Bronchial epithelial cell (primary cell): Measurements from ENCODE around the gene R3HDM1. TPM values are rescaled to one million over a fixed set of nuclear protein-coding genes. Genes with fewer than 3 reads are reported as not detected.

Source experiments
- DNase-seq: peaks from one replicate; pipeline ENCODE4 v3.0.0-alpha.2; 2010; ENCODE audit warnings: low read depth
- FAIRE-seq: peaks from 2 replicates; lab custom pipeline; 2011; peaks lifted over from hg19 to GRCh38; lab: Jason Lieb, UNC
- H3K27me3 ChIP-seq: 2 replicates; pipeline ENCODE4 v1.5.1; 2011; ENCODE audit warnings: low read length; ENCODE audit not compliant: control insufficient read depth, insufficient read depth
- H3K36me3 ChIP-seq: 2 replicates; pipeline ENCODE4 v1.5.1; 2011; ENCODE audit warnings: low read length; ENCODE audit not compliant: control insufficient read depth, insufficient read depth
- H3K4me3 ChIP-seq: 2 replicates; pipeline ENCODE4 v1.5.1; 2011; ENCODE audit warnings: mild to moderate bottlenecking, low read depth, low read length, control low read depth
- total RNA-seq: library from RNA; depleted of rRNA; stranded (reverse); fragments of >200 nt; gene quantifications from 2 replicates; pipeline ENCODE4 v1.2.1, GENCODE V29; 2014
- TF ChIP-seq, protein P1 (sequence below): IDR thresholded peaks from 2 replicates; pipeline ENCODE4 v1.5.1; 2011; ENCODE audit warnings: mild to moderate bottlenecking, moderate library complexity, low read length, control low read depth, inconsistent platforms; ENCODE audit not compliant: insufficient read depth, severe bottlenecking

R3HDM1 gene
- total RNA-seq, 1 donor from 2014 or later = 3.7 TPM

DNA sequence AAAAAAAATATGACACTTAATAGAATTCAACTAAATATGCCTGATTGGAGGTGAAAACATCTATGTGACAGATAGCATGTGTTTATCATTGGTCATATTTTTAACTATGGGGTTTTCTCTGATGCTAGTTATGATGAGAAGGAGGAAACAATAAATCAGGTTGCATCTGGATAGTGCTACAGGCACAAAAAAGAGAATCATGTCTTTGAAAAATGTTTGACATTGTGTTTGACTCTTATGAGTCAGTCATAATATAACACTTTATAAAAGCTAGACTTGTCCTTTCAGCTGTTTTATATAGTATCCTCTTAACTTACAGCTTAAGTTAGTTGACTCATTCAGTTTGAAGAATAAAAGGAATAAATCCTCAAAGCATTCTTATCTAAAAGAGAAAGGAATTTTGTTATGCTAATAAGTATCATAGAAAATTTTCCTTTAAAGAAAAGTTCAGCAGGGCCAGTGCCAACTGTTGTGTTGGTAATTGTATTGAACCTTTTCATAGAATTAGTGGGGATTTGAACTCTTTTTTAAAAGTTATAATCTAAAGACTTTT is 131.9 kb downstream of the R3HDM1 start:
- H3K4me3 ChIP-seq = no peak overlapping the region
- H3K36me3 ChIP-seq = no peaks in the 10 kb centered on the region
- H3K27me3 ChIP-seq = no peaks in the 10 kb centered on the region
- FAIRE-seq = no peak
- no peak for DNase-seq
- TF ChIP-seq, protein P1, sequence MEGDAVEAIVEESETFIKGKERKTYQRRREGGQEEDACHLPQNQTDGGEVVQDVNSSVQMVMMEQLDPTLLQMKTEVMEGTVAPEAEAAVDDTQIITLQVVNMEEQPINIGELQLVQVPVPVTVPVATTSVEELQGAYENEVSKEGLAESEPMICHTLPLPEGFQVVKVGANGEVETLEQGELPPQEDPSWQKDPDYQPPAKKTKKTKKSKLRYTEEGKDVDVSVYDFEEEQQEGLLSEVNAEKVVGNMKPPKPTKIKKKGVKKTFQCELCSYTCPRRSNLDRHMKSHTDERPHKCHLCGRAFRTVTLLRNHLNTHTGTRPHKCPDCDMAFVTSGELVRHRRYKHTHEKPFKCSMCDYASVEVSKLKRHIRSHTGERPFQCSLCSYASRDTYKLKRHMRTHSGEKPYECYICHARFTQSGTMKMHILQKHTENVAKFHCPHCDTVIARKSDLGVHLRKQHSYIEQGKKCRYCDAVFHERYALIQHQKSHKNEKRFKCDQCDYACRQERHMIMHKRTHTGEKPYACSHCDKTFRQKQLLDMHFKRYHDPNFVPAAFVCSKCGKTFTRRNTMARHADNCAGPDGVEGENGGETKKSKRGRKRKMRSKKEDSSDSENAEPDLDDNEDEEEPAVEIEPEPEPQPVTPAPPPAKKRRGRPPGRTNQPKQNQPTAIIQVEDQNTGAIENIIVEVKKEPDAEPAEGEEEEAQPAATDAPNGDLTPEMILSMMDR = no peak

GRCh38 chr2:135664623-135665068 is 133.4 kb downstream of the R3HDM1 start:
- TF ChIP-seq, protein P1 = no peak
- Histone ChIP-seq H3K36me3 (no peaks in the 10 kb centered on the region), H3K4me3 (no peak overlapping the region), H3K27me3 (no peaks in the 10 kb centered on the region)
- FAIRE-seq (no peak), DNase-seq (peak; percentile 10)

DNA sequence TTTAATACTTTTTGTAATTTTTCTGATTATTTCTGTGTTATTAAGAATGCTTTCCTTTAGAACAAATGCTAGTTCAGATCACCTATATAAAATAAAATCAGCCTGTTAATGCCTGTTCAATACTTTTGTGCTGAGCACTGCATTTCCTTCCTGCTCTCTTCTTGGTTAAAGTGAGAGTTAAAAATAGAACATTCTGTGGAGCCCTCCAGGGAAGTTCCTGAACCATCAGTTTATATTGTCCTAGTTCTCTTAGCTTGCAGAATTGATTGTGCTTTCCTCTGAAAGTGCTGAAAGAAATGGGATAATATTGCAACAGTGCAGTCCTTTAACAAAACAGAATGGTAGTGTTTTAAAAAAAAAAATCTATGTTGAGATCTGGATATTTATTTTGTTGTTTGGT is 135.8 kb downstream of the R3HDM1 start:
- no peaks in the 10 kb centered on the region for H3K36me3 ChIP-seq
- H3K27me3 ChIP-seq = no peaks in the 10 kb centered on the region
- TF ChIP-seq, protein P1 = no peak
- H3K4me3 ChIP-seq = no peak overlapping the region
- DNase-seq = no peak
- FAIRE-seq = no peak

- TF ChIP-seq, protein P1 = no peak
- no peak for DNase-seq
- H3K36me3 ChIP-seq = no peaks in the 10 kb centered on the region
- no peaks in the 10 kb centered on the region for H3K27me3 ChIP-seq
- FAIRE-seq = no peak
- no peak overlapping the region for H3K4me3 ChIP-seq
Observed at GRCh38 chr2:135674453-135674852, 143.2 kb downstream of the R3HDM1 start.

DNA sequence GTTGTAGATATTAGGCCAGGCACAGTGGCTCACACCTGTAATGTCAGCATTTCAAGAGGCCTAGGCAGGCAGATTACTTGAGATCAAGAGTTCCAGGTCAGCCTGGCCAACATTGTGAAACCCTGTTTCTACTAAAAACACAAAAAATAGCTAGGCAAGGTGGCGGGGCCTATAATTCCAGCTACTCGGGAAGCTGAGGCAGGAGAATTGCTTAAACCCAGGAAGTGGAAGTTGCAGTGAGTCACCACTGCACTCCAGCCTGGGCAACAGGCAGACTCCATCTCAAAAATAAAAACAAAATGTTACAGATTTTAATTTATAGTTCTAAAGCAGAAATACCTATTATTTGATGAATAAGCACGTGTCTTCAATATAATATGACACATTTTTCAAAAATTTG is 144.7 kb downstream of the R3HDM1 start:
- Histone ChIP-seq H3K4me3 (no peak overlapping the region), H3K27me3 (no peaks in the 10 kb centered on the region), H3K36me3 (no peaks in the 10 kb centered on the region)
- TF ChIP-seq, protein P1 = no peak
- FAIRE-seq = no peak
- peak; percentile 7 for DNase-seq

DNA sequence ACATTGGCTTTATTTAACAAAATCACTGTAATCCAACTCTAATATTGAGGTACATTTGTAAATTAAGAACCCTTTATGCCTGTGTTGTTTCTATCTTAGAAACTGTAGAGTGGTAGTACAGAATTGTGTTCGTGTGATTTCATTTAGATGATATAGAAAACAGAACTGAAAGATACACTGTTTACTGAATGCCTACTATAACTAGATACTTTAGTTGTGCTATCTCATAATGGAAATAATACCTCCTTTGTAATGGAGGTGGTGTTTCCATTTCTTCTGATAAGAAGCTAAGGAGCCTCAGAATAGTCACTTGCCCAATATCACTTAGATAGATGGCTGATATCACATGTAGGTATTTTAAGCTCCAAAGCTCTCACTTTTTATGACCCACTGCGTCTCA is 147.8 kb downstream of the R3HDM1 start:
- FAIRE-seq = no peak
- H3K36me3 ChIP-seq = no peaks in the 10 kb centered on the region

More for the DNA sequence above, 147.8 kb downstream of the R3HDM1 start:
- H3K27me3 ChIP-seq = no peaks in the 10 kb centered on the region
- TF ChIP-seq, protein P1 = no peak
- DNase-seq = no peak
- H3K4me3 ChIP-seq = no peak overlapping the region
